Endothelial cell of umbilical vein (primary cell): ENCODE measurements around the gene LRP5. TPM values are rescaled to one million over a fixed set of nuclear protein-coding genes. Genes with fewer than 3 reads are reported as not detected.

Experiments
- BruUV-seq: library from RNA; stranded (reverse); fragments of 400-500 nt; replicated peaks from 2 replicates; lab custom pipeline; 2021; lab: Mats Ljungman, UMichigan
- CTCF ChIA-PET: fragments of 300-600, 350-600 bp; sonication (Branson Sonifier 250); formaldehyde crosslinking; loops from one replicate; lab custom pipeline; 2021; ENCODE audit warnings: antibody characterized with exemption, inconsistent platforms; lab: Charles Lee
- POLR2A ChIA-PET: fragments of 300-600, 350-600 bp; sonication (Branson Sonifier 250); formaldehyde crosslinking; loops from one replicate; lab custom pipeline; 2021; ENCODE audit warnings: antibody characterized with exemption, inconsistent platforms; lab: Charles Lee
- DNase-seq: peaks from one replicate; pipeline ENCODE4 v3.0.0-alpha.2; 2011; ENCODE audit warnings: low read depth, low spot score
- FAIRE-seq: peaks from 2 replicates; lab custom pipeline; 2011; peaks lifted over from hg19 to GRCh38; lab: Jason Lieb, UNC
- H2AFZ ChIP-seq: 2 replicates; pipeline ENCODE4 v1.6.0; 2012; ENCODE audit warnings: low read depth, low read length, control low read depth, inconsistent platforms
- H3K27ac ChIP-seq: 2 replicates; pipeline ENCODE4 v1.5.1; 2011; ENCODE audit warnings: low read depth, mild to moderate bottlenecking, control low read depth, low read length, moderate library complexity; ENCODE audit not compliant: insufficient read depth
- H3K27me3 ChIP-seq, 2 experiments: 2 replicates each; pipeline versions ENCODE4 v1.6.0 to v1.6.1; 2011; ENCODE audit warnings: low read length in 2 of 2, mixed read lengths in 1 of 2; ENCODE audit not compliant: control insufficient read depth in 2 of 2, insufficient read depth in 2 of 2
- H3K36me3 ChIP-seq, 2 experiments: 2 replicates in 1 of 2; 3 replicates in 1 of 2; pipeline ENCODE4 v1.5.1; 2011; ENCODE audit warnings: low read length in 2 of 2, mild to moderate bottlenecking in 1 of 2, moderate library complexity in 1 of 2; ENCODE audit not compliant: control insufficient read depth in 2 of 2, insufficient read depth in 2 of 2; ENCODE audit errors: extremely low read depth in 1 of 2
- H3K4me1 ChIP-seq: 3 replicates; pipeline ENCODE4 v1.5.1; 2011; ENCODE audit warnings: mild to moderate bottlenecking, low read length; ENCODE audit not compliant: control insufficient read depth, insufficient read depth; ENCODE audit errors: extremely low read depth
- H3K4me2 ChIP-seq: 2 replicates; pipeline ENCODE4 v1.6.1; 2011; ENCODE audit warnings: low read length, control low read depth, mixed read lengths; ENCODE audit not compliant: insufficient read depth
- H3K4me3 ChIP-seq, 3 experiments: fragments of 200-600 bp in 1 of 3; sonication (generic), shearing (Covaris generic) in 1 of 3; replicated peaks in 1 of 3; 2 replicates each; pipeline ENCODE4 v1.5.1; 2011 to 2016; ENCODE audit warnings: control low read depth in 3 of 3, low read length in 3 of 3, mild to moderate bottlenecking in 2 of 3, inconsistent platforms in 1 of 3, low read depth in 1 of 3, moderate library complexity in 1 of 3; ENCODE audit not compliant: insufficient read depth in 1 of 3
- H3K79me2 ChIP-seq: 2 replicates; pipeline ENCODE4 v1.6.0; 2012; ENCODE audit warnings: low read length, inconsistent platforms; ENCODE audit not compliant: control insufficient read depth, insufficient read depth
- H3K9ac ChIP-seq: replicated peaks from 2 replicates; pipeline ENCODE3; 2011; ENCODE audit warnings: low read length, control low read depth; ENCODE audit not compliant: insufficient read depth; ENCODE audit errors: extremely low read depth
- H3K9me1 ChIP-seq: replicated peaks from 3 replicates; pipeline ENCODE4 v1.6.0; 2011; ENCODE audit warnings: mild to moderate bottlenecking, low read length; ENCODE audit not compliant: control insufficient read depth, insufficient read depth; ENCODE audit errors: extremely low read depth
- H3K9me3 ChIP-seq: replicated peaks from 2 replicates; pipeline ENCODE4 v1.5.1; 2012; ENCODE audit warnings: low read length, inconsistent platforms; ENCODE audit not compliant: control insufficient read depth, insufficient read depth
- H4K20me1 ChIP-seq: replicated peaks from 2 replicates; pipeline ENCODE3; 2011; ENCODE audit warnings: mild to moderate bottlenecking, low read length; ENCODE audit not compliant: control insufficient read depth, insufficient read depth; ENCODE audit errors: extremely low read depth
- CTCF ChIP-seq, 2 donors: IDR thresholded peaks; 1 replicate in 1 of 2; 2 replicates in 1 of 2; pipeline ENCODE4 v1.5.1; 2011; ENCODE audit warnings: low read length in 2 of 2, mild to moderate bottlenecking in 2 of 2, moderate library complexity in 2 of 2, control low read depth in 1 of 2, inconsistent platforms in 1 of 2, low read depth in 1 of 2; ENCODE audit not compliant: insufficient read depth in 1 of 2; ENCODE audit errors: extremely low read depth in 1 of 2
- EZH2 ChIP-seq: IDR thresholded peaks from 2 replicates; pipeline ENCODE4 v1.6.1; 2012; ENCODE audit warnings: borderline replicate concordance, low read depth, mild to moderate bottlenecking, moderate library complexity, low read length, inconsistent platforms; ENCODE audit not compliant: severe bottlenecking
- FOS ChIP-seq: IDR thresholded peaks from 2 replicates; pipeline ENCODE4 v1.6.1; 2011; ENCODE audit warnings: mild to moderate bottlenecking, low read length, moderate library complexity, borderline replicate concordance; ENCODE audit not compliant: insufficient read depth
- GATA2 ChIP-seq: IDR thresholded peaks from 2 replicates; pipeline ENCODE4 v1.7.0; 2011; ENCODE audit warnings: low read depth, mild to moderate bottlenecking, moderate library complexity, mixed read lengths, low read length; ENCODE audit not compliant: insufficient read length, insufficient read depth
- JUN ChIP-seq: IDR thresholded peaks from 2 replicates; pipeline ENCODE4 v1.6.1; 2011; ENCODE audit warnings: borderline replicate concordance, low read depth; ENCODE audit not compliant: insufficient read length, insufficient read depth
- MAX ChIP-seq: IDR thresholded peaks from 2 replicates; pipeline ENCODE4 v1.6.1; 2011; ENCODE audit not compliant: insufficient read depth, insufficient read length
- MYC ChIP-seq: IDR thresholded peaks from one replicate; pipeline ENCODE4 v1.6.1; 2011; ENCODE audit warnings: mild to moderate bottlenecking, low read depth, low read length
- POLR2A ChIP-seq: IDR thresholded peaks from 2 replicates; pipeline ENCODE4 v1.6.1; 2012; ENCODE audit warnings: low read depth, mild to moderate bottlenecking, control low read depth, low read length
- POLR2AphosphoS5 ChIP-seq: IDR thresholded peaks from 2 replicates; pipeline ENCODE4 v1.6.1; 2012; ENCODE audit warnings: low read depth, mild to moderate bottlenecking, control low read depth, low read length, moderate library complexity; ENCODE audit not compliant: insufficient read depth
- dilution Hi-C: fragments of 300-500 bp; cut with MboI; formaldehyde crosslinking; loops from one replicate; pipeline ENCODE4 v1.15.0; 2019; ENCODE audit warnings: low sequenced_read_pairs; ENCODE audit not compliant: extremely low pct_ligation_motif_present
- intact Hi-C: fragments of 100-400 bp; cut with micrococcal nuclease; formaldehyde crosslinking; loops from one replicate; pipeline ENCODE4 v1.10.0; 2022
- polyA plus RNA-seq, 4 experiments: library from polyadenylated mRNA; depleted of rRNA in 3 of 4; stranded (reverse) in 3 of 4; unstranded in 1 of 4; fragments of >200 nt; gene quantifications; 2 replicates each; pipeline versions ENCODE4 v1.2.1 to v1.2.3, GENCODE V29; 2011 to 2012; ENCODE audit warnings: missing spikeins in 1 of 4
- total RNA-seq: library from RNA; stranded (reverse); gene quantifications from 2 replicates; pipeline ENCODE4 v1.2.3, GENCODE V29; 2021

LRP5 gene
- total and polyA plus RNA-seq, 2 donors (not counting 3 experiments of a cell fraction or from before 2014, with no cell fraction given): 35.1 to 51.8 TPM

- TF ChIP-seq MYC (no peak), JUN (no peak)
- H3K79me2 ChIP-seq: no peaks in the 10 kb centered on the region
- H3K27me3 ChIP-seq: no peaks in the 10 kb centered on the region
- no peaks in the 10 kb centered on the region for H3K9me3 ChIP-seq
- no peak overlapping the region for H3K4me3 ChIP-seq
- H2AFZ ChIP-seq: no peak overlapping the region
- CTCF ChIA-PET: interaction anchor here (0.8 to 1.6 kb wide), 4 partner anchors 11 to 191 kb away, joined by 3 to 7 read pairs (median 4); no protein-coding TSS in a partner anchor
- H3K27ac ChIP-seq: no peak overlapping the region
- H3K9ac ChIP-seq: no peak overlapping the region
- peaks cover 0 to 4% of the 10 kb centered on the region in 2 experiments for H3K36me3 ChIP-seq
- no peaks in the 10 kb centered on the region for H3K4me1 ChIP-seq
- BruUV-seq: no TSS peak
- POLR2A ChIA-PET: no interaction called here
- H3K4me2 ChIP-seq: no peak overlapping the region
- intact Hi-C loops: loop anchor here (5.0 kb wide), 2 partner anchors 136 to 241 kb away; partner anchors contain the start of gene LRP5
- H4K20me1 ChIP-seq: no peaks in the 10 kb centered on the region
- DNase-seq: no peak
- no peak for FAIRE-seq
- no peaks in the 10 kb centered on the region for H3K9me1 ChIP-seq
- dilution Hi-C loops: no loop called here
These were observed 136.2 kb downstream of the LRP5 start for GRCh38 chr11:68448604-68449011.

GRCh38 chr11:68449951-68450350 lies 137.6 kb downstream of the LRP5 start:
- Histone ChIP-seq H3K27ac (no peak overlapping the region), H3K9ac (no peak overlapping the region), H3K36me3 (peaks cover 0 to 4% of the 10 kb centered on the region in 2 experiments), H3K4me3 (no peak overlapping the region), H3K4me2 (no peak overlapping the region), H3K4me1 (no peaks in the 10 kb centered on the region), H2AFZ (no peak overlapping the region), H3K27me3 (no peaks in the 10 kb centered on the region), H4K20me1 (no peaks in the 10 kb centered on the region), H3K9me3 (no peaks in the 10 kb centered on the region), H3K9me1 (no peaks in the 10 kb centered on the region), H3K79me2 (no peaks in the 10 kb centered on the region)
- intact Hi-C loops (loop anchor here (5.0 kb wide), 2 partner anchors 138 to 243 kb away; partner anchors contain the start of gene LRP5), dilution Hi-C loops (no loop called here)
- ChIA-PET POLR2A (interaction anchor here (0.7 kb wide), 1 partner anchor 105 kb away, joined by 6 read pairs; no protein-coding TSS in a partner anchor), CTCF (interaction anchor here (0.6 to 1.6 kb wide), 4 partner anchors 10 to 246 kb away, joined by 3 to 7 read pairs (median 4); no protein-coding TSS in a partner anchor)
- BruUV-seq: no TSS peak
- DNase-seq (no peak), FAIRE-seq (no peak)
- TF ChIP-seq CTCF (IDR thresholded peaks at IDR 0.05; ENCODE audit: extremely low read depth in 1 of 2, insufficient read depth in 1 of 2, low read depth in 1 of 2, low read length in 2 of 2): no peak
- TF ChIP-seq MAX: no peak
- no peak for TF ChIP-seq MYC
- no peak for TF ChIP-seq POLR2A
- TF ChIP-seq JUN: no peak
- TF ChIP-seq POLR2AphosphoS5: no peak
- TF ChIP-seq EZH2: no peak
- no peak for TF ChIP-seq GATA2
- TF ChIP-seq FOS: no peak
